Measurements from ENCODE around the gene DHRSX. TPM values are rescaled to one million over a fixed set of nuclear protein-coding genes. Genes with fewer than 3 reads are reported as not detected.
"Not testable (repeated sequence)": the region's sequence is repeated elsewhere in the genome, so short reads cannot be mapped to it uniquely, and the experiment has no call there.

Gene DHRSX
- total and polyA plus RNA-seq, 9 donors: 12.2 to 25.9 (median 20.4) TPM

GRCh38 chrX:2508648-2509335, 8.0 kb upstream of the DHRSX start:
- Histone ChIP-seq H3K9me3 (no peaks in the 10 kb centered on the region), H3K4me3 (no peak overlapping the region), H3K27ac (no peak overlapping the region), H3K27me3 (no peaks in the 10 kb centered on the region), H3K4me1 (ENCODE audit: insufficient read depth) (no peaks in the 10 kb centered on the region), H3K36me3 (no peaks in the 10 kb centered on the region)
- WGBS, 3 donors: 82 to 85% (median 82%) methylated on average over 9 of the region's 9 CpGs
- peak in 1 of 5 donors; percentile 2 for DNase-seq
- TF ChIP-seq CTCF (IDR thresholded peaks at IDR 0.05): no peak
- no peak for TF ChIP-seq POLR2A (IDR thresholded peaks at IDR 0.05)
- no peak for TF ChIP-seq EP300 (IDR thresholded peaks at IDR 0.05)
- intact Hi-C loops (cut with DNase I): no loop called here

- TF ChIP-seq CTCF (IDR thresholded peaks at IDR 0.05): no peak
- TF ChIP-seq EP300 (IDR thresholded peaks at IDR 0.05): no peak
- TF ChIP-seq POLR2A (IDR thresholded peaks at IDR 0.05): no peak
- no peak for DNase-seq
- Histone ChIP-seq H3K9me3 (no peaks in the 10 kb centered on the region), H3K27ac (no peak overlapping the region), H3K4me3 (no peak overlapping the region), H3K27me3 (no peaks in the 10 kb centered on the region), H3K36me3 (no peaks in the 10 kb centered on the region), H3K4me1 (ENCODE audit: insufficient read depth) (no peaks in the 10 kb centered on the region)
- WGBS, 3 donors: 34 to 42% (median 39%) methylated on average over 8 of the region's 8 CpGs
- intact Hi-C loops (cut with DNase I): no loop called here
Observed at GRCh38 chrX:2507904-2508627, 7.3 kb upstream of the DHRSX start.

- no peak for TF ChIP-seq CTCF (IDR thresholded peaks at IDR 0.05)
- TF ChIP-seq POLR2A (IDR thresholded peaks at IDR 0.05): no peak
- no peak for TF ChIP-seq EP300 (IDR thresholded peaks at IDR 0.05)
- no peaks in the 10 kb centered on the region for H3K9me3 ChIP-seq
- H3K36me3 ChIP-seq: no peaks in the 10 kb centered on the region
- no peak overlapping the region for H3K4me3 ChIP-seq
- intact Hi-C loops (cut with DNase I): no loop called here
- peak in 1 of 5 donors; percentile 1 for DNase-seq
- 85 to 89% (median 88%) methylated on average over 3 of the region's 3 CpGs for WGBS, 3 donors
- H3K4me1 ChIP-seq (ENCODE audit: insufficient read depth): no peaks in the 10 kb centered on the region
- H3K27me3 ChIP-seq: no peaks in the 10 kb centered on the region
- H3K27ac ChIP-seq: no peak overlapping the region
Observed at GRCh38 chrX:2507196-2507595, 6.4 kb upstream of the DHRSX start.

GRCh38 chrX:2505341-2505740, 4.6 kb upstream of the DHRSX start:
- H3K27ac ChIP-seq; intact Hi-C loops (cut with DNase I); H3K9me3 ChIP-seq; H3K36me3 ChIP-seq; H3K4me1 ChIP-seq (ENCODE audit: insufficient read depth); H3K27me3 ChIP-seq; H3K4me3 ChIP-seq: not testable (repeated sequence)
- peak in 1 of 5 donors; percentile 0 for DNase-seq
- 78 to 82% (median 78%) methylated on average over 8 of the region's 8 CpGs for WGBS, 3 donors
